Body of pancreas (tissue), 4 donors: ENCODE results near the gene ARHGAP20. TPM values are rescaled to one million over a fixed set of nuclear protein-coding genes. Genes with fewer than 3 reads are reported as not detected.

Source experiments
- ATAC-seq: fragments of 150-250 bp; one replicate; pipeline ENCODE4 v1.9.1; 2016
- DNase-seq, 4 donors: peaks; one replicate each; pipeline ENCODE4 v3.0.0-alpha.2; 2019
- H3K27ac ChIP-seq, 4 donors: fragments of 200-600 bp; sonication (generic); 1 replicate in 3 of 4; 2 replicates in 1 of 4; pipeline versions ENCODE4 v1.5.1 to v1.6.1; 2016 to 2019; ENCODE audit warnings: mild to moderate bottlenecking in 1 of 4, mixed read lengths in 1 of 4, moderate library complexity in 1 of 4
- H3K27me3 ChIP-seq, 2 donors: fragments of 200-600 bp; sonication (generic); one replicate each; pipeline ENCODE4 v1.6.0; 2016; ENCODE audit warnings: mild to moderate bottlenecking in 1 of 2
- H3K36me3 ChIP-seq, 2 donors: fragments of 200-600 bp; sonication (generic); replicated peaks in 1 of 2; 2 replicates each; pipeline ENCODE4 v1.5.1; 2016; ENCODE audit warnings: low read depth in 2 of 2; ENCODE audit not compliant: insufficient read depth in 1 of 2
- H3K4me1 ChIP-seq: fragments of 200-600 bp; sonication (generic); one replicate; pipeline ENCODE4 v1.6.0; 2016
- H3K4me3 ChIP-seq, 2 donors: fragments of 200-600 bp; sonication (generic); 1 replicate in 1 of 2; 2 replicates in 1 of 2; pipeline ENCODE4 v1.5.1; 2016 to 2019
- H3K9me3 ChIP-seq, 3 donors: fragments of 200-600 bp; sonication (generic); 1 replicate in 2 of 3; 2 replicates in 1 of 3; pipeline ENCODE4 v1.5.1; 2016
- POLR2A ChIP-seq, 3 donors: fragments of 450-650 bp; IDR thresholded peaks; one replicate each; pipeline ENCODE4 v1.6.1; 2016; ENCODE audit warnings: antibody characterized with exemption in 3 of 3, mild to moderate bottlenecking in 2 of 3
- WGBS, 2 donors: methylation state at CpG; one replicate each; pipeline ENCODE4 v1.1.5; 2017; 5-methylcytosine and 5-hydroxymethylcytosine counted together
- intact Hi-C: fragments of 100-400 bp; cut with DNase I; formaldehyde crosslinking; loops from one replicate; pipeline ENCODE4 v1.15.1; 2023
- total RNA-seq, 2 donors: library from RNA; depleted of rRNA; stranded (reverse); fragments of >200 nt; gene quantifications; one replicate each; pipeline ENCODE4 v1.1.0, GENCODE V29; 2016
- TF ChIP-seq, protein P1 (sequence below), 7 experiments: fragments of 450-650 bp in 4 of 7; fragments of 200-600 bp in 3 of 7; sonication (generic) in 3 of 7; IDR thresholded peaks; one replicate each; pipeline ENCODE4 v1.5.1; 2016 to 2019; ENCODE audit warnings: antibody characterized with exemption in 7 of 7

The ARHGAP20 gene
- total RNA-seq, 2 donors from 2014 or later, result 0.52 to 1.3 TPM

DNA sequence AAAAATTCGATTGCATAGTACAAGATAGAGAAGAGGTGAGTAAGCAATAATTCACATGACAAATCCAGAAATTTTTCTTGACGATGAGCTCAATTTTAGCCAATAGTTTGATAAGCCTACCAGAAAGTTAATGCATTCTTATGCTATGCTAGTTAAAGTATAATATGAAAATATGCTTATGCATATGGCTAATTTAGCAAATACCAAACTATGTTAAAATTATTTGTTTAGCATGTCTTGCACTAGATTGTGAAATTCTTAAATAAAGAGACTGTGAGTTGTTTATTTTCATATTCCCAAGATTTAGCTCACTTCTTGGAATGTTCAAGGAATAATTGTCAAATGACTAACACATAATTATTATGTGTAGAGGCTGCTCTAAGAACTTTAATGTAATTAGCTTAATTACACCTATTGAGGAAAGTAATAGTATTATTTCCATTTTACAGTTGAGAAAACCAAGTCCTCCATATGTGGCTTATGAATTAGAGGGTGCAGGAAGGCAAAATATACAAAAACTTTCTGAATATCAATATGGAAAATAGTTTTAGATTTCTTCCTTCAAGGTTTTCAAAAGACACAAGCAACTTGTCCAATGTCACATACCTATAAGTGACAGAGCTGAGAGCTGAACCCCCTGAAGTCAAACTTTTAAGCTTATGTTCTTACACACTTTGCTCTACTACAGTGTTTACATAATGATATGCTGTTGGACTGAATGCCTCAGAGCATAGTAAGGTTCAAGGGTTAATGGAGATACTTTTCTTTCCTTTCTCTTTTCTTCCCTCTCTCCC is 45.9 kb upstream of the ARHGAP20 start:
- H3K27me3 ChIP-seq, result no peaks in the 10 kb centered on the region
- TF ChIP-seq, protein P1, sequence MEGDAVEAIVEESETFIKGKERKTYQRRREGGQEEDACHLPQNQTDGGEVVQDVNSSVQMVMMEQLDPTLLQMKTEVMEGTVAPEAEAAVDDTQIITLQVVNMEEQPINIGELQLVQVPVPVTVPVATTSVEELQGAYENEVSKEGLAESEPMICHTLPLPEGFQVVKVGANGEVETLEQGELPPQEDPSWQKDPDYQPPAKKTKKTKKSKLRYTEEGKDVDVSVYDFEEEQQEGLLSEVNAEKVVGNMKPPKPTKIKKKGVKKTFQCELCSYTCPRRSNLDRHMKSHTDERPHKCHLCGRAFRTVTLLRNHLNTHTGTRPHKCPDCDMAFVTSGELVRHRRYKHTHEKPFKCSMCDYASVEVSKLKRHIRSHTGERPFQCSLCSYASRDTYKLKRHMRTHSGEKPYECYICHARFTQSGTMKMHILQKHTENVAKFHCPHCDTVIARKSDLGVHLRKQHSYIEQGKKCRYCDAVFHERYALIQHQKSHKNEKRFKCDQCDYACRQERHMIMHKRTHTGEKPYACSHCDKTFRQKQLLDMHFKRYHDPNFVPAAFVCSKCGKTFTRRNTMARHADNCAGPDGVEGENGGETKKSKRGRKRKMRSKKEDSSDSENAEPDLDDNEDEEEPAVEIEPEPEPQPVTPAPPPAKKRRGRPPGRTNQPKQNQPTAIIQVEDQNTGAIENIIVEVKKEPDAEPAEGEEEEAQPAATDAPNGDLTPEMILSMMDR (IDR thresholded peaks at IDR 0.05), result no peak
- no peak for TF ChIP-seq POLR2A (IDR thresholded peaks at IDR 0.05)
- 68 to 71% methylated on average over 2 of the region's 2 CpGs for WGBS, 2 donors
- peaks cover 0 to 2% (median 1%) of the 10 kb centered on the region in 3 donors for H3K9me3 ChIP-seq
- H3K4me1 ChIP-seq, result peaks cover 2% of the 10 kb centered on the region
- DNase-seq (no peak), ATAC-seq (no peak)
- no peak overlapping the region for H3K4me3 ChIP-seq
- H3K36me3 ChIP-seq, result no peaks in the 10 kb centered on the region
- intact Hi-C loops, result no loop called here
- H3K27ac ChIP-seq, result no peak overlapping the region

DNA sequence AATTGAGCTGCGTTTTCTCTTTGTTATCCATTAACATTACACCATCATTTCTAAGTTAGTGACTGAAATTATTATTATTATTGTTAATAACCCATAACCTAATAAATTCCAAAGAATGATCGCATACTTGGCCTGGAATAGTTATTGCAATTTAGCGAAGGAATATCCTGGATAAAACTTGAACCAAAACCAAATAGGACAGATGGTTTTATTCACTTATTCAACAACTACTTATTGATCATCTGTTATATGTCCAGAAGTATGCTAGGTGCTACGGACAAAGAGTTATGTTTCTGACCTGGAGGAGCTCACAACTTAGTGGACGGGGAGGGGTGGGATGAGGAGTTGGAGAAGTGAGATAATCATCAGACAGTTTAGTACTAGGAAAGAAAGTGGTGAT is 44.8 kb upstream of the ARHGAP20 start:
- no peak overlapping the region for H3K27ac ChIP-seq
- H3K4me1 ChIP-seq, result no peaks in the 10 kb centered on the region
- intact Hi-C loops, result no loop called here
- ATAC-seq (no peak), DNase-seq (no peak)
- TF ChIP-seq POLR2A (IDR thresholded peaks at IDR 0.05), result no peak
- TF ChIP-seq, protein P1 (IDR thresholded peaks at IDR 0.05), result no peak
- WGBS, 2 donors, result 64 to 68% methylated on average over 5 of the region's 5 CpGs
- H3K9me3 ChIP-seq, result peaks cover 0 to 8% (median 2%) of the 10 kb centered on the region in 3 donors
- H3K4me3 ChIP-seq, result no peak overlapping the region
- no peaks in the 10 kb centered on the region for H3K27me3 ChIP-seq
- no peaks in the 10 kb centered on the region for H3K36me3 ChIP-seq

DNA sequence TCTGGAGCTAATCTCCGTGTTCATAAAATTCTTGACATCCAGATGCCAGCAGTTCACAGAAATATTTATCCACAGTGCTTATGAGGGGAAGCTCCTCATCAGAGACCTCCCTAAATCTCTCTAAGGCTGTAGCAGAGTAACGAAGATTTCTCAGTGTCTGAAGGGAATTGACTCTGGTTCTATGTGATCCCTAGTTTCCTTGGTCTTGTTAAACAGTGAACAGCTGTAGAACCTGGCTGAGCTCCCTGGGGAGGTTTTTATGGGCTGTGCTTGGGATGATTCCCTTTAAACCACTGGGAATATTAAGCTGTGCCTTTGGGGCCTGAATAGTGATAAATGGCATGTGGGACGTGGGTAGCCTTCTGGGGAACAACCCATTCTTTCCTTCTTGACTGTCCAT is 43.7 kb upstream of the ARHGAP20 start:
- DNase-seq (no peak), ATAC-seq (no peak)
- Histone ChIP-seq H3K27me3 (no peaks in the 10 kb centered on the region), H3K9me3 (peaks cover 0 to 8% (median 2%) of the 10 kb centered on the region in 3 donors), H3K4me3 (no peak overlapping the region), H3K27ac (no peak overlapping the region), H3K36me3 (no peaks in the 10 kb centered on the region), H3K4me1 (no peaks in the 10 kb centered on the region)
- intact Hi-C loops, result no loop called here
- TF ChIP-seq, protein P1 (IDR thresholded peaks at IDR 0.05), result no peak
- no peak for TF ChIP-seq POLR2A (IDR thresholded peaks at IDR 0.05)
- WGBS, 2 donors, result 64% methylated on average over 3 of the region's 3 CpGs

DNA sequence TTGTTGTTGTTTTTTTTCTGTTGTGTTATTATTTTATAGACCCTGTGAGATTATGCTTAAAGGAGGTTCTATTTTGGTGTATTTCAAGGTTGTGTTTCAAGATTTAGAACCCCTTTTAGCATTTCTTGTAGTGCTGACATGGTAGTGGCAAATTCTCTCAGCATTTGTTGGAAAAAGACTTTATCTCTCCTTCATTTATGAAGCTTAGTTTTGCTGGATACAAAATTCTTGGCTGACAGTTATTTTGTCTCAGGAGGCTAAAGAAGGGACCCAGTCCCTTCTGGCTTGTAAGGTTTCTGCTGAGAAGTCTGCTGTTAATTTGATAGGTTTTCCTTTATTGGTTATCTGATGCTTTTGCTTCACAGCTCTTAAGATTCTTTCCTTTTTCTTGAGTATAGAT is 40.7 kb upstream of the ARHGAP20 start:
- no peak overlapping the region for H3K4me3 ChIP-seq
- no peak for ATAC-seq

More for the DNA sequence above, 40.7 kb upstream of the ARHGAP20 start:
- Histone ChIP-seq H3K36me3 (no peaks in the 10 kb centered on the region), H3K27me3 (no peaks in the 10 kb centered on the region), H3K27ac (no peak overlapping the region), H3K9me3 (peaks cover 0 to 8% (median 2%) of the 10 kb centered on the region in 3 donors), H3K4me1 (no peaks in the 10 kb centered on the region)
- intact Hi-C loops, result no loop called here
- no peak for DNase-seq
- TF ChIP-seq POLR2A (IDR thresholded peaks at IDR 0.05), result no peak
- TF ChIP-seq, protein P1 (IDR thresholded peaks at IDR 0.05), result no peak
